Epithelial cell of prostate (primary cell): ENCODE data around the gene COX4I1.

Experiments
- DNase-seq: peaks from one replicate; pipeline ENCODE4 v3.0.0-alpha.2; 2011; ENCODE audit warnings: low read depth, low spot score
- H3K27ac ChIP-seq: fragments of 450-650 bp; 2 replicates; pipeline ENCODE4 v1.5.1; 2017; ENCODE audit warnings: mild to moderate bottlenecking

The COX4I1 gene

DNA sequence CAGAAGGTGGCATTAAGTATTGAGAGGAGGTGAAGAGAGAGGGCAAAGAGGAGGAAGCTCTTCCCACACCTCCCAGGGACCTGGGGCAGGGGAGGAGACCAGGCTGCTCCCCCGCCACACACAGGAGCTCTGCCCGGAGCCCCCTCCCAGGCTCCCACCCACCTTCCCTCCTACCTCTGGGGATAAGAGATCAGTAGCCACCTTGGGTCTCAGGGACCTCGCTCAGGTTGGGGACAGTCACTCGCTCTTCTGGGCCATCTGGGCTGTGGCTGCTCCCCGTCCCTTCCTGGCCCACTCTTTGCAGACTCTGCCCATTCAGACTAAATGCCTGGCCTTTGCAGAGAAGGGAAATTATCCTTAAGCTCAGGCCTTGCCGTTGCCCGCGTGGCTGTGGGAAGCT lies 33.7 kb upstream of the COX4I1 start:
- H3K27ac ChIP-seq, result no peak overlapping the region
- DNase-seq, result no peak

GRCh38 chr16:85767531-85767930 lies 32.0 kb upstream of the COX4I1 start:
- H3K27ac ChIP-seq, result no peak overlapping the region

GRCh38 chr16:85768199-85768598 lies 31.3 kb upstream of the COX4I1 start:
- H3K27ac ChIP-seq, result no peak overlapping the region

More at GRCh38 chr16:85767531-85767930, 32.0 kb upstream of the COX4I1 start:
- DNase-seq, result no peak

DNA sequence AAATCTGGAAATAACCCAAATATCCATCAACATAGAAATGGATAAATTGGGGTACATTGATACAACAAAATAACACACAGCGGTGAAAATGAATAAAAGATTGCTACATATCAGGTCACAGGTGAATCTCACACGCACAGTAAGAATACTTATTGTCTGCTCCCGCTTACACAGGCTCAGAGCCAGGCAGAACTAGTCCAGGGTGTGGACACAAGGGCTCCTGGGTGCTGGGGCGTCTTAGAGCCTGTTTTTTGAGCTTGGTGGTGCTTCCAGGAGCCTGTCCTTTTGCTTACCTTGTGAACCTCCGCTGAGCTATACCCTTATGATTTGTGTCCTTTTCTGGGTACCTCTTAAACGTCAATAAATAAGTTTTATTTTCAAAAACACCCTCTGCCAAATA lies 28.8 kb upstream of the COX4I1 start:
- H3K27ac ChIP-seq, result no peak overlapping the region
- DNase-seq, result no peak

More at GRCh38 chr16:85768199-85768598, 31.3 kb upstream of the COX4I1 start:
- no peak for DNase-seq

GRCh38 chr16:85773044-85773443 lies 26.5 kb upstream of the COX4I1 start:
- no peak overlapping the region for H3K27ac ChIP-seq
- DNase-seq, result no peak

- DNase-seq, result no peak
- no peak overlapping the region for H3K27ac ChIP-seq
Measured at GRCh38 chr16:85774136-85774535, 25.4 kb upstream of the COX4I1 start.

DNA sequence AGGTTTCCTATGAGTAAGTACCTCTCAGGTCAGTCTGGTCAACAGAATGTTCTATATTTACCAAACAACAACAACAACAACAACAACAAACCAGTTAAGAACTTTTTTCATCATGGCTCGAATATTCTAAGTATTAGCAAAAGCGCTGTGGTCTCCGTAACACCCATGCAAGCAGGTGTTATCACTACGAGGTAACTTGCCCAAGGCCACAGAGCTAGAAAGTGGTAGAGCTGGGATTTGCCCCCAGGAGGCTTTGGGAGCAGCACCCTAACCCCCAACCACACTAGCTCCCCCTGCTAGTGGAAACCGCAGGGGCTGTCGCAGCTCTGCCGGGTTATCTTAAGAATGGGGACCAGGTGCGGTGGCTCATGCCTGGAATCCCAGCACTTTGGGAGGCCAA lies 24.7 kb upstream of the COX4I1 start:
- DNase-seq, result no peak
- H3K27ac ChIP-seq, result no peak overlapping the region

- peak overlapping the region; percentile 53 for H3K27ac ChIP-seq
- DNase-seq, result no peak
Measured at GRCh38 chr16:85777583-85778310, 21.7 kb upstream of the COX4I1 start.

GRCh38 chr16:85778873-85779272 lies 20.6 kb upstream of the COX4I1 start:
- no peak overlapping the region for H3K27ac ChIP-seq
- no peak for DNase-seq

GRCh38 chr16:85780281-85780680 lies 19.2 kb upstream of the COX4I1 start:
- no peak for DNase-seq
- no peak overlapping the region for H3K27ac ChIP-seq

GRCh38 chr16:85781156-85781555 lies 18.3 kb upstream of the COX4I1 start:
- no peak overlapping the region for H3K27ac ChIP-seq
- DNase-seq, result no peak

DNA sequence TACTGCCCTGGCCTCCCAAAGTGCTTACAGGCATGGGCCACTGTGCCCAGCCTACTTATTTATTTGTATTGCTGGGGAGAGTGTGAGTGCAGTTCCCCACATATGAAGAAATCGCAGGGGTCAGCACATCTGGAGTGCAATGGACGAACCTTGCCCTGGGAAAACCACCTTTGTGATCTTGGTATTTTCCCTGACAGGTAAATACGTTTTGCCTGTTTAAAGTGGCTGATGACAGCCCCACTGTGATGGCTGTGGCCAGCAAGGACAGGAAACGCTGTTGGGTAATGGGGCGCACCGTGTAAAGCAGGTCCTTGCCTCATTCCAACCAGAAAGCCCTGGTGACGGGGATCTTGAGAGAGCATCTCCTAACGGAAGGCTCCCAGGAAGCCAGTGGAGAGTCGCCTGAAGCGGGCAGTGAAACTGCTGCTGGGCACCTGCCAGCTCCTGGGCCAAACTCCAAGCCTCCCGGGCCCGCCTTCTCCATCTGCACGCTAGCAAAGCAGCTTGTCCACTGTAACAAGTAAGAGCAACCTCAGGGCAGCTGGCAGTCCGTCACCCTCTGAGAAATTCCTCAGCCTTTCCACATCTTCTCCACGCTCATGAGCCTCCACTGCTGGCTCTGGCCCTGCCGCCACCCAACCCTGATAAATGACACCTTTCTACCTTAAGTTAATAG lies 17.7 kb upstream of the COX4I1 start:
- H3K27ac ChIP-seq, result no peak overlapping the region
- no peak for DNase-seq

DNA sequence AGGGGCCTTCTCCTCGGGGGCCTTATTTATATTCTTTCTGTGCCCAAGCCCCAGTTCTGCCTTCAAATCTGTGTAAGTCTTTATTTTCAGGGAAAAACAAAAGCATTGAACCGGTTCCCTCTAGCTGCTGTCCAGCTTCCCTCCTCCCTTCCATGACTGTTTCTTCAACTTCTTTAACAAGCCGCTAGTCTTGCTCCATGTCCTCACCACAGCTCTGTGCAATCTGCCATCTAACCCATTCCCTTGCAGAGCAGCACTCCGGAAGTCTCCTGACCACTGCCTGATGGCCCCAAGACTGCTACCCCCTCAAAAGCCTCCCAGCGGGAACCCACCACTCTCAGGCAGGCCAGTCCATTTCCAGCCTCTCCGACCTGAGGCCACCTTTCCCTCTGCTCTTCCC lies 17.0 kb upstream of the COX4I1 start:
- no peak overlapping the region for H3K27ac ChIP-seq
- no peak for DNase-seq

GRCh38 chr16:85783441-85783840 lies 16.1 kb upstream of the COX4I1 start:
- DNase-seq, result no peak
- no peak overlapping the region for H3K27ac ChIP-seq

GRCh38 chr16:85784813-85785212 lies 14.7 kb upstream of the COX4I1 start:
- DNase-seq, result no peak
- H3K27ac ChIP-seq, result no peak overlapping the region

DNA sequence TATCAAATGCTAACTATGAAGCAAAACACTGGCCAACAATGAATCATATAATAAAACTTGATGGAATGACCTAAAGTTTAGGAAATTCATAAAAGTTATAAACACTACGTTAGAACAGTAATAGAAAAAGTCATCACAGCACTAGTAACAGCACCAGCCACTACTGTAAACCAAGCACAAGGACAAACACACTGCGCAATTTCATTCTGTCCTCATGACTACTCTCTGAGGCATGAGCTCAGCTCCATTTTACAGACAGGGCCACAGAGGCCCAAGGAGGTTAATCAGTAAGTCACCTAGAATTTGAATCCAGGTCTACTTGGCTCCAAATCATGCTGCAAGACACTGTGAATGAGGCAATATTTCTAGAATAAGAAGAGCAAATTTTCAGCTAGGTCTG lies 13.6 kb upstream of the COX4I1 start:
- no peak for DNase-seq
- H3K27ac ChIP-seq, result no peak overlapping the region

DNA sequence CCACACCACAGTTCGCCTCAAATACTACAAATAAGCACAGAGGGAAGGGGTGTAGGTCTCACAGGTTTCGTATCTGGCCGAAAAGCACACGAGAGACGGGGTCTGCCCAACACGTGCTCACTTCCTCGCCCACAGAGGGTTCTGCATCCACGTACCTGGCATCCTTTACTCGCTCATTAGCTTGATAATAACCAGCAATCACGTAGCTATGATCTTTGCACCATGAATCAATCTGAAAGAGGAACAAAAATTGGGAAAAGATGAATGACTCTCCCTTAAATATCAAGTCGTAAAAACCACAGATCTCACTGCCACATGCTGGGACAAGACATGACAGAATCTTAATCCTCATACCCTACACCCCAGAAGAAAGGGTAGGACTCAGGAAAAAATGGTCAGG lies 10.7 kb upstream of the COX4I1 start:
- no peak for DNase-seq
- no peak overlapping the region for H3K27ac ChIP-seq

DNA sequence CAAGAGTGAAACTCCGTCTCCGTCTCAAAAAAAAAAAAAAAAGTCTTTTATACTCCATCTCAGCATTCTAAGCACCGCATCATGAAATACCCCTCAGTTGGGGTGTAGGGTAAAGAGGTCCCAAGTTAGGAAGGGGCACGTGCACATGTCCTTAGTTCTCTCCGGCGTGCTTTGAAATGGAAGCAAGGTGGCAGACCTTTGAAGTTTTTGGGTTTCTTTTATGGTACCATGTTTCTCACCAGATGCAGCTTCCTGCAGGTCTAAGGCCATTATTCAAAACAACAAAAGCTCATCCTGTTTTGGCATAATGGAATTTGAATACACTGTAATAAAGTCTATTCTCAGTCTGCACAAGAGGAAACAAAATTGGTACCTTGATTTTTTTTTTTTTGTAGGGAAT lies 9.7 kb upstream of the COX4I1 start:
- H3K27ac ChIP-seq, result no peak overlapping the region
- no peak for DNase-seq

GRCh38 chr16:85793662-85794298 lies 5.7 kb upstream of the COX4I1 start:
- no peak for DNase-seq
- no peak overlapping the region for H3K27ac ChIP-seq

DNA sequence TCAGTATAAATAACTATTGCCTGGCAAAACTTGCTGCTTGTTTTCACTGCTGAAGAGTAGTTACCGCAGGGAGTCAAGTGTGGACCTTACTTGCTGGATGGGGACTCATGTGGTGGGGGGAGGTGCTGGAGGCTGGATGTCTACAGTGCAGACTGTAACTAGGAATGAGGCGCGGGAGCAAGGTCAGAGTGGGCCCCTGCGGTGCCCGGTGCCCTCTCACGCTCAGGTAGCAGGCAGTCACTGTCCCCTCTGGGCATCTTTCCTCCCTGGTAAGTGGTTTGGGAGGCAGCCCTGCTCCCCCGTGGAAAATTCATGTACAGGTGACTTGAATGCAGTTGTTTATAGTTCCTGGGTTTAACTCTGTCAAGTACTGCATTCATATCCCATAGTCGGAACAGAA lies 4.8 kb upstream of the COX4I1 start:
- DNase-seq, result no peak
- no peak overlapping the region for H3K27ac ChIP-seq

DNA sequence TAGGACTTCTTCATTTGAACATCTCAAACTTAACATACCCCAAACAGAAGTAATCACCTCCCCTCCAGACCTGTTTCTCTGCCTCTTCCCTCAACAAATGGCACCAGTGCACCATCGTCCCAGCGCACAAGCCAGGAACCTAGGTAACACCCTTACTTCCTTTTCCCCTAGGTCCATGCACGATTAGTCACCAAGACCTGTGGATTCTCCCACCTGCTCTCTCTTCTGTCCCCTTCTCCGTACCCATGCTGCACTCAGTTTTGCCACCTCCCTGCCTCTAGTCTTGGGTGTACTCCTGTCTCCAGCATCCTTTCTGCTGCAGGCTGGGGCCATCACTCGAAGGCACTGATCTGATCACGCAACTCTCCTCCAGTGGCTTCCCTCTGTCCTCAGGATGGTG lies 3.3 kb upstream of the COX4I1 start:
- H3K27ac ChIP-seq, result no peak overlapping the region
- DNase-seq, result no peak

- DNase-seq, result no peak
Measured at GRCh38 chr16:85796599-85796998, 2.9 kb upstream of the COX4I1 start.

More at GRCh38 chr16:85796599-85796998, 2.9 kb upstream of the COX4I1 start:
- H3K27ac ChIP-seq, result no peak overlapping the region
